Common myeloid progenitor, CD34-positive (primary cell): Measurements from ENCODE around the gene GLG1.
"Not testable (repeated sequence)": the region's sequence is repeated elsewhere in the genome, so short reads cannot be mapped to it uniquely, and the experiment has no call there.

ENCODE experiments used
- CTCF ChIA-PET: fragments of 350-600 bp; sonication (Branson Sonifier 250); formaldehyde crosslinking; loops from one replicate; lab custom pipeline; 2021; ENCODE audit warnings: antibody characterized with exemption; lab: Charles Lee
- POLR2A ChIA-PET: fragments of 350-600 bp; sonication (Branson Sonifier 250); formaldehyde crosslinking; loops from one replicate; lab custom pipeline; 2021; ENCODE audit warnings: antibody characterized with exemption; lab: Charles Lee
- DNase-seq, 3 donors: peaks; one replicate each; pipeline versions ENCODE4 v3.0.0 to v3.0.0-alpha.2; 2013
- H3K27ac ChIP-seq, 2 experiments: 1 replicate in 1 of 2; 2 replicates in 1 of 2; pipeline ENCODE4 v1.7.0; 2013; ENCODE audit warnings: inconsistent platforms in 2 of 2, low read length in 2 of 2, mild to moderate bottlenecking in 2 of 2, low read depth in 1 of 2, moderate library complexity in 1 of 2; ENCODE audit not compliant: severe bottlenecking in 2 of 2, insufficient read depth in 1 of 2, poor library complexity in 1 of 2
- H3K27me3 ChIP-seq, 5 experiments: replicated peaks in 2 of 5; 1 replicate in 3 of 5; 2 replicates in 2 of 5; pipeline versions ENCODE4 v1.6.1 to v1.7.0; 2013; ENCODE audit warnings: low read length in 4 of 5, mild to moderate bottlenecking in 2 of 5, moderate library complexity in 2 of 5, inconsistent platforms in 1 of 5; ENCODE audit not compliant: insufficient read depth in 5 of 5, control insufficient read depth in 4 of 5
- H3K36me3 ChIP-seq, 4 experiments: 1 replicate in 2 of 4; 2 replicates in 2 of 4; pipeline versions ENCODE4 v1.6.1 to v1.7.0; 2013; ENCODE audit warnings: low read length in 3 of 4, control low read depth in 1 of 4, mild to moderate bottlenecking in 1 of 4; ENCODE audit not compliant: control insufficient read depth in 4 of 4, insufficient read depth in 4 of 4
- H3K4me1 ChIP-seq, 4 experiments: 1 replicate in 3 of 4; 2 replicates in 1 of 4; pipeline versions ENCODE4 v1.6.1 to v1.7.1; 2013; ENCODE audit warnings: low read length in 3 of 4, mild to moderate bottlenecking in 3 of 4, control low read depth in 1 of 4, inconsistent platforms in 1 of 4, moderate library complexity in 1 of 4; ENCODE audit not compliant: control insufficient read depth in 4 of 4, insufficient read depth in 4 of 4; ENCODE audit errors: control extremely low read depth in 1 of 4
- H3K4me3 ChIP-seq, 7 experiments: 1 replicate in 4 of 7; 2 replicates in 3 of 7; pipeline versions ENCODE4 v1.5.1 to v1.7.0; 2013; ENCODE audit warnings: mild to moderate bottlenecking in 7 of 7, low read length in 6 of 7, moderate library complexity in 6 of 7, inconsistent platforms in 2 of 7, low read depth in 2 of 7, control low read depth in 1 of 7; ENCODE audit not compliant: insufficient read depth in 4 of 7, control insufficient read depth in 1 of 7; ENCODE audit errors: extremely low read depth in 1 of 7
- H3K9me3 ChIP-seq, 5 experiments: 1 replicate in 4 of 5; 2 replicates in 1 of 5; pipeline versions ENCODE4 v1.6.1 to v1.7.1; 2013; ENCODE audit warnings: low read length in 4 of 5, mild to moderate bottlenecking in 2 of 5, inconsistent platforms in 1 of 5, low read depth in 1 of 5, moderate library complexity in 1 of 5; ENCODE audit not compliant: control insufficient read depth in 4 of 5, insufficient read depth in 2 of 5; ENCODE audit errors: control extremely low read depth in 1 of 5
- WGBS: methylation state at CpG from one replicate; pipeline ENCODE4 v1.1.5; 2013; ENCODE audit not compliant: insufficient coverage; 5-methylcytosine and 5-hydroxymethylcytosine counted together

GLG1 gene

DNA sequence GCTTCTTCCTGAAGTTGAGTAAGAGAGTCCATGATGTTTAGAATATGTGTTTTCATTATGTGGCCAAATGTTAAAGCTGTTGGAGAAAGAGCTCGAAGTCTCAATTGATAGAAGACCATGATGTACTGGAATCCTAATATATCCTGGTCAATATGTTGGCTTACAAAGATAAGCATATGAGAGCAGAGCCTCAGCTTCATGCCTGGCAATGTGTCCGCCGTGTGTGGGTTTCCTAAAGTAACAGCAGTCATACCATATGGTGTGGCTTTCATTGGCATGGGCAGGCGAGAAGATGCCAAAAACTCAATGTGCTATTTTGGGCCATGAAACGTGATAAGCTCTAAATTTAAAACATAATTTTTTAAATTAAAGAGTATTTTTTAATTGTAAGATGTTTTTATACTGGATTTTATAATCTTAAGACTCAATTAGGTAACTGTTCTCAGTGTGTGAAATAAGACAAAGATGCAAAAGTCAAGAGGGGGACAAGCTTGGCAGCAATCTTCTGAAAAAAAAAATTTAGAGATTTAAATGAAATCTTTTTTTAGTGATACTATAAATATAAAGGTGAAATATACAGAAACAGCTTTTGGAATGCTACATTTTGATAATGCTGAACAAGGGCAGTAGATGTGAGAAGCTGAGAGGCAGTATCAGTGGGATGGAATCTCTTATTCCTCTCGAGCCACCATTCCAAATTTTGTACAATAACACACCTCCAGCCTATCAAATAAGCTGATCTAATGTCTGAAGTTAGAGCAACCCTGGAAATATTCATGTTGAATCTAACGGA, 56.5 kb downstream of the GLG1 start:
- H3K36me3 ChIP-seq, H3K4me1 ChIP-seq, POLR2A ChIA-PET, CTCF ChIA-PET, H3K9me3 ChIP-seq, H3K4me3 ChIP-seq, DNase-seq, H3K27me3 ChIP-seq, H3K27ac ChIP-seq: not testable (repeated sequence)
- WGBS, result 100% methylated on average over 2 of the region's 7 CpGs

DNA sequence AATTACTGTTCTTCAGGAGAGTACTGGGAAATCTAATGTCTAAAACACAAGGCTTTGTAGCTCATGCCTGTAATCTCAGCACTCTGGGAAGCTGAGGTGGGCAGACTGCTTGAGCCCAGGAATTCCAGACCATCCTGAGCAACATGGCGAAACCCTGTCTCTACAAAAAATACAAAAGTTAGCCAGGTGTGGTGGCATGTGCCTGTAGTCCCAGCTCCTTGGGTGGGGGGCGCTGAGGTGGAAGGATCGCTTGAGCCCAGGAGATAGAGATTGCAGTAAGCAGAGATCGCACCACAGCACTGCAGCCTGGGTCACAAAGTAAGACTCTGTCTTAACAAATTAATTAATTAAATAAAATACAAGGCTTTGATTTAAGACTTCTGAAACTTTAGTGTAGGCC, 60.8 kb downstream of the GLG1 start:
- no CpG with 5 or more reads among the region's 4 CpGs for WGBS
- H3K27me3 ChIP-seq, H3K27ac ChIP-seq, CTCF ChIA-PET, POLR2A ChIA-PET, H3K4me3 ChIP-seq, DNase-seq, H3K9me3 ChIP-seq, H3K36me3 ChIP-seq, H3K4me1 ChIP-seq: not testable (repeated sequence)

DNA sequence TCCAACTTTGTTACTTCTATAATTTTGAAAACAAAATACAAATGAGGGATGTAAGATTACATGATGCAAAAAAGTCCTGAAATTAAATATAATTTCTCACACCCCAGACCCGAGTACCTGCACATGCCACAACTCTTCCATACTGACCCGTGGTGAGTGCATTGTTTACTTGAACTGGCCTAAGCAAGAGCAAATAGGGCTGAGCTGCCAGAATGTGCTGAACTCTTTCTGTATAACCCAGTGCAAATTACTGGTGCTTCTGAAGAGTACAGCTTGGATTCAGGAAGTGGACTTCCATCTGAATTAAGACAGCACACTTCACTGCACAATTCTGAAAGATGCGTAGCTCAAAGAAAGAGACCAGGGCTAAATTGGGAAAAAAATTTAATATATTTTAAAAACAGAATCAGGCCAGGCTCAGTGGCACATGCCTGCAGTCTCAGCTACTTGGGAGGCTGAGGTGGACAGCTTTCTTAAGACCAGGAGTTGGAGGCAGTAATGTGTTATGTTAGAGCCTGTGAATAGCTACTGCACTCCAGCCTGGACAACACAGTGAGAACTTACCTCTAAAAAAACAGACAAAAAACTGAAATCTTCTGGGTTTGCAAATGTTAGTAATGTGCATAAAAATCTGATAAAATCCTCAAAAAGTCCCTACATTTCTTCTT, 63.9 kb downstream of the GLG1 start:
- DNase-seq, H3K27me3 ChIP-seq, CTCF ChIA-PET, POLR2A ChIA-PET, H3K9me3 ChIP-seq, H3K4me3 ChIP-seq, H3K36me3 ChIP-seq, H3K27ac ChIP-seq, H3K4me1 ChIP-seq: not testable (repeated sequence)
- WGBS, result no CpG with 5 or more reads among the region's 3 CpGs

DNA sequence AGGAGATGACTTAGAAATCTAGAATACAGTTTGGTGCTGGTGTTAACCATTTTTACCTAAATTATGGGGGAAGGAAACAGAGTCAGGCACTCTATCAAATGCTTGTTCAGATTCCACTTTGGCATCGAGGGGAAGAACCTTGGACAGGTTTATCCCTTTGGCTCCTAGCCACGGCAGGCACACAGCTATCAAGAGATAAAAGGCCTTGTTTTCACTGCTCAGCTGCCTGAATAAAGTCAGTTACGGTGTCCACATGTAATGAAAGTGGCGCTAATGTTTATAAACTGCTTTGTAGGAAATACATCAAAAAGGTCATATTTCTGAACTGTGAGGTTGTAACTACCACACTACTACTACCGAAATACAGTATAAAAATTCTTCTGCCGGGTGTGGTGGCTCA, 66.3 kb downstream of the GLG1 start:
- DNase-seq, H3K9me3 ChIP-seq, H3K27me3 ChIP-seq, CTCF ChIA-PET, H3K27ac ChIP-seq, POLR2A ChIA-PET, H3K4me1 ChIP-seq, H3K4me3 ChIP-seq, H3K36me3 ChIP-seq: not testable (repeated sequence)
- 80% methylated on average over 1 of the region's 6 CpGs for WGBS

DNA sequence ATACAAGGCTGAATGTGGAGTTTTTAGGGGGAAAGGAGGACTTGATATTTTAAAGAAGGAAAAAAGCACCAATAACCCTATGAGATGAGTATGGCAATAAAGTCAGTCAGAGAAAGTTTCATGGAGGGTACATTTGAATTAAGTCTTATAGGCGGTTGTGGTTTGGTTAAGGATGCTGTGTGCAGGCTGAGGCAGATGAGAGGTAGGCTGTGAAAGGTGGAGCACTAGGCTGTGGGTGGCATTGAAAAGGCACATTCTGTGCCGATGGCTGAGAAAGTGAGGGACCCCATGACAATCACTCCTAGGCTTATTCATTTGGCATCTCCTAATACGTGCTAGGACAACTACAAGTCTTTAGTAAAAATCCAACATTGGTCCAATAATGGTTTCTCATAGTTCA, 68.1 kb downstream of the GLG1 start:
- H3K9me3 ChIP-seq, H3K36me3 ChIP-seq, POLR2A ChIA-PET, H3K27ac ChIP-seq, H3K4me3 ChIP-seq, H3K27me3 ChIP-seq, H3K4me1 ChIP-seq, CTCF ChIA-PET, DNase-seq: not testable (repeated sequence)
- no CpG with 5 or more reads among the region's 3 CpGs for WGBS

DNA sequence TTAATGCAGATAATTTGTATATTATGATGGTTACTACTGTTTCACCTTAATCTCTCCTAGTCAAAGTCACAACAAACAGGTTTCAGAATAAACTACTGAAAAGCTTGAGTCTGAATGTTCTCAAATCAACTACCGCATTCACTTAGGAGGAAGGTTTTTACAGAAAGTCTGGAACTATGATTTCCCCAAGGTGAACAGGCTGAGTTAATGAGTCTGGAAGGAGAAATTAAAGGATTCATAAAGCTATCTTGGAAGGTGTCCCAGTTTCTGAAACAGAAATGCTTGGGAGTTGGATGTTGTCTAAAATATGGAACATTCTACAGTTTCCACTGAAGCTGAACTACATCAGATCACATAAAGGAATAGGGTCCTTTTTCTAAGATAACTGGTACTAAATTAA, 69.2 kb downstream of the GLG1 start:
- CTCF ChIA-PET, POLR2A ChIA-PET, H3K27me3 ChIP-seq, H3K36me3 ChIP-seq, H3K4me3 ChIP-seq, H3K9me3 ChIP-seq, H3K27ac ChIP-seq, H3K4me1 ChIP-seq, DNase-seq: not testable (repeated sequence)
- no CpG with 5 or more reads among the region's 1 CpG for WGBS

DNA sequence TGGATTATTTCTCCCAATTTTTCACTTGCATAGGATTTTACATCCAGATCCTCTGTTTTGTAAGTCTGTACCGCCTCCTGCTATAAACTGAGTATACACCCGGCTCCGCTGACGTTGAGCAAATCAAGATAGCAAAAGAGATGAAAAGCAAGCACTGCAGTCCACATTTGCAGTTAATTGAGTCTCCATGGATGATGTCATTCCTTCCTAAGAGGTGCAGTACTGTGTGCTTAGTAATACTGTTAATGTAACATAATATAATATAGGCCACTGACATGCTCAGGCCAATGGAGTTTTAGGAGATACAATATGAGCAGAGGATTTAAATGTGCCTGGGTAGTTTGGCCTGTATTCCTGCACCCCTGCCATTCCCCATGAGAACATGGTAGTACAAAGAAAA, 72.3 kb downstream of the GLG1 start:
- H3K9me3 ChIP-seq, H3K36me3 ChIP-seq, H3K4me3 ChIP-seq, H3K27me3 ChIP-seq, H3K4me1 ChIP-seq, CTCF ChIA-PET, H3K27ac ChIP-seq, POLR2A ChIA-PET, DNase-seq: not testable (repeated sequence)
- no CpG with 5 or more reads among the region's 4 CpGs for WGBS
